C4-2B (cell line): ENCODE data around the gene KIAA2012.

ENCODE experiments used
- ZFX ChIP-seq: fragments of 450-650 bp; IDR thresholded peaks from 2 replicates; pipeline ENCODE4 v1.6.1; 2017
- TF ChIP-seq, protein P1 (sequence below): fragments of 450-650 bp; conservative IDR thresholded peaks from 2 replicates; pipeline ENCODE4 v1.5.1; 2017; ENCODE audit warnings: mild to moderate bottlenecking

DNA sequence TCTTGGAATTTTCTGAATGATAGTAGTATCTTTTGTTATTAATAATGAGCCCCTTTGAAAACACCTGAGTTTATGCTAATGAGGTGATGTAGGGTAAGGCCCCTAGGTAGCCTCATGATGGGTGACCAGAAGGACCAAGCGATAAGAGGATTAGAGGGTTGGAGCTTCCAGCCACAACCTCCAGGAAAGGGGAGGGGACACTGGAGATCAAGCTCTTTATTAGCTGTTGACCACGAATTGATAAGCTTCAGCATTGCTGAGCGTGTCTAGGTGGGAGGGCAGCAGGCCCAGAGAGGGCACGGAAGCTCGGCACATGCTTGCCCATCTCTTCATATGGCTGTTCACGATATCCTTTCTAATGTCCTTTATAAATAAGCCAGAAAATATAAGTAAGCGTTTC lies 39.0 kb downstream of the KIAA2012 start:
- TF ChIP-seq ZFX = no peak
- TF ChIP-seq, protein P1, sequence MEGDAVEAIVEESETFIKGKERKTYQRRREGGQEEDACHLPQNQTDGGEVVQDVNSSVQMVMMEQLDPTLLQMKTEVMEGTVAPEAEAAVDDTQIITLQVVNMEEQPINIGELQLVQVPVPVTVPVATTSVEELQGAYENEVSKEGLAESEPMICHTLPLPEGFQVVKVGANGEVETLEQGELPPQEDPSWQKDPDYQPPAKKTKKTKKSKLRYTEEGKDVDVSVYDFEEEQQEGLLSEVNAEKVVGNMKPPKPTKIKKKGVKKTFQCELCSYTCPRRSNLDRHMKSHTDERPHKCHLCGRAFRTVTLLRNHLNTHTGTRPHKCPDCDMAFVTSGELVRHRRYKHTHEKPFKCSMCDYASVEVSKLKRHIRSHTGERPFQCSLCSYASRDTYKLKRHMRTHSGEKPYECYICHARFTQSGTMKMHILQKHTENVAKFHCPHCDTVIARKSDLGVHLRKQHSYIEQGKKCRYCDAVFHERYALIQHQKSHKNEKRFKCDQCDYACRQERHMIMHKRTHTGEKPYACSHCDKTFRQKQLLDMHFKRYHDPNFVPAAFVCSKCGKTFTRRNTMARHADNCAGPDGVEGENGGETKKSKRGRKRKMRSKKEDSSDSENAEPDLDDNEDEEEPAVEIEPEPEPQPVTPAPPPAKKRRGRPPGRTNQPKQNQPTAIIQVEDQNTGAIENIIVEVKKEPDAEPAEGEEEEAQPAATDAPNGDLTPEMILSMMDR = no peak
